NCI-H82 treated with DMSO at 0.1 percent for 48 hours (cell line): Measurements from ENCODE around the gene POMT1.
A peak's percentile ranks its signal among the peaks of the same experiment; 100 is the strongest.
"Not testable (repeated sequence)": the region's sequence is repeated elsewhere in the genome, so short reads cannot be mapped to it uniquely, and the experiment has no call there.

Experiments used
- DNase-seq: peaks from one replicate; lab custom pipeline; 2025; ENCODE audit not compliant: unreplicated experiment; lab: John Stamatoyannopoulos, UW

Gene POMT1

DNA sequence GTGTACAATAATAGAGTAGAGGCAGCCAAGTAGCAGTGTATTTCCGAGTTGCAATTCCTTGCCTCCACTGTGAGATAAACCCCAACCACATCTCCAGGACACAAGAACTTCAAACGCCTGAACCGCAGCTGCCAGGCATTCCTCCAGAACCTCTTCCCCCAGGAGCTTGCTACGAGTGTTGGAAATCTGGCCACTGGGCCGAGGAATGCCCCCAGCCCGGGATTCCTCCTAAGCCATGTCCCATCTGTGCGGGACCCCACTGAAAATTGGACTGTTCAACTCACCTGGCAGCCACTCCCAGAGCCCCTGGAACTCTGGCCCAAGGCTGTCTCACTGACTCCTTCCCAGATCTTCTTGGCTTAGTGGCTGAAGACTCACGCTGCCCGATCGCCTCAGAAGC is 46.5 kb downstream of the POMT1 start:
- DNase-seq, result not testable (repeated sequence)

DNA sequence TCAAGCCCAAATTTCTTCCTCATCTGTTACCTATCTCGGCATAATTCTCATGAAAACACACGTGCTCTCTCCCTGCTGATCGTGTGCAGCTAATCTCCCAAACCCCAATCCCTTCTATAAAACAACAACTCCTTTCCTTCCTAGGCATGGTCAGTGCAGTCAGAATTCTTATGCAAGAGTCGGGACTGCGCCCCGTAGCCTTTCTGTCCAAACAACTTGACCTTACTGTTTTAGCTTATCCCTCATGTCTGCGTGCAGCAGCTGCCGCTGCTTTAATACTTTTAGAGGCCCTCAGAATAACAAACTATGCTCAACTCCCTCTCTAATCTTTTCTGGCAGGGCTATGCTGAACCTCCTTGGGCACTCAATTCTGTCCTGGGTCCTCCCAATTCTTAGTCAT is 47.7 kb downstream of the POMT1 start:
- DNase-seq, result peak; percentile 9

DNA sequence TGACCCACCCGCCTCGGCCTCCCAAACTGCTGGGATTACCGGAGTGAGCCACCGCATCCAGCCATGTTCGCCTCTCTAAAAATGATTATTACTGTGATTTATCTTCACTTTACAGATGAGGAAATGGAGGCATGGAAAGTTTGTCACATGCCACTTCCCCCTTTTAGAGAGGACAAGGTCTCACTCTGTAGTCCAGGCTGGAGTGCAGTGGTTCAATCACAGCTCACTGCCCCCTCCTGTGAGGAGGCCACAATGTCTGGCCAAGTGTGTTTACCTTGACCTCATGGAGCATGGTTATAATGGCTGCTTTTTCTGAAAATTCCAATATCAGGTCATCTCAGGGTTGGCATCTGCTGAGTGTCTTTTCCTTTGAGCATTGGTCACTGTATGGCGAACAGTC is 49.3 kb downstream of the POMT1 start:
- DNase-seq, result no peak

DNA sequence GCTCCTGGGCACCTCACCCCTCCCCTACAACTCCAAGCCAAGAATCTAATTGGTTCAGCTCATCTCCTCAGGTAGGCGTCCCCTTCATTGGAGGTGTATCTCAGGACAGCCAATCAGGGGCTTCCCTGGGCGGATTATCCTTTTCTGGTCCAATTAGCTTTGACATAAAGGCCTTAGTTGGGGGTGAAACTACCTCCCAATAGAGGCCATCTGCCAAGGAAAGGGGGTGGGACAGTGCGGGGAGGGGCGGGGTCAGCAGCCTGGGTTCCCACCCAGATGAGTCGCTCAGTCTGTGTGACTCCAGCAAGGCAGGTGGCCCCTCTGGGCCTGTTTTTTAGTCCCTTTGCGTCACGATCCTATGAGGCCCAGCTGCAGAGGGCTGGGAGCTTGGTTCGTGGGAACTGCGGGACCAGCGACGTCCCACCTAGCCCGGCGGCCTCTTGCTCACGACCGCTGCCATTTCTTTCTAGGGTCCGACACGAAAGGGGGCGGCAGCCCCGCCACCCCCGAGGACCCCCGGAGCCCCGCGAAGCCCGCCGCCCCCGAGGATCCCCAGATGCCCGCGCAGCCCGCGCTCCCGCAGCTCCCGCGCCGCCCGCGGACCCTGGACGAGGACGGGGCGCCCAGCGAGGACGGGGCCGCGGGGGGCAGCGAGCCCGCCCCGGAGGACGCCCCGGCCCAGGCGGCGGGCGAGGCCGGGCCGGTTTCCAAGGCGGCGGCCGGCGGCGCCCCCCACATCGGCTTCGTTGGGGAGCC is 51.5 kb downstream of the POMT1 start:
- no peak for DNase-seq

DNA sequence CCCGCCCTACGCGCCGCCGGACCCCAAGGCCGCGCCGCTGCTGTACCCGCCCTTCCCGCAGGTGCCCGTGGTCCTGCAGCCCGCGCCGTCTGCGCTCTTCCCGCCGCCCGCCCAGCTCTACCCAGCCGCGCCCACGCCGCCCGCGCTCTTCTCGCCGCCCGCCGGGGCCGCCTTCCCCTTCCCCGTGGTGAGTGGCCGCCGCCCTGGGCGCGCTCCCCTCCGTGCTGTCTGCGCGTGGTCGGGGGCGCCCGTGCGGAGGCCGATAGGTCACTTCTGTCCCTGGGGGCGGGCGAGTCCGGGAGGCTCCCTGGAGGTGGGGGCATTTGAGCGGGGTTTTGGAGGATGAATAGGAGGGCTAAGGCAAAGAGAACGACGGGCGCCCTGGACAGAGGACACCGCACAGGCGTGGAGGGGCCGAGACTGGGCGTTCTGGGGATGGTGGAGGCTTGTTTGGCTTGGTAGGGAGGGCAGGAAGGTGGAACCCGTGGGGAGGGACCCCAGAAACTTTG is 52.2 kb downstream of the POMT1 start:
- no peak for DNase-seq

DNA sequence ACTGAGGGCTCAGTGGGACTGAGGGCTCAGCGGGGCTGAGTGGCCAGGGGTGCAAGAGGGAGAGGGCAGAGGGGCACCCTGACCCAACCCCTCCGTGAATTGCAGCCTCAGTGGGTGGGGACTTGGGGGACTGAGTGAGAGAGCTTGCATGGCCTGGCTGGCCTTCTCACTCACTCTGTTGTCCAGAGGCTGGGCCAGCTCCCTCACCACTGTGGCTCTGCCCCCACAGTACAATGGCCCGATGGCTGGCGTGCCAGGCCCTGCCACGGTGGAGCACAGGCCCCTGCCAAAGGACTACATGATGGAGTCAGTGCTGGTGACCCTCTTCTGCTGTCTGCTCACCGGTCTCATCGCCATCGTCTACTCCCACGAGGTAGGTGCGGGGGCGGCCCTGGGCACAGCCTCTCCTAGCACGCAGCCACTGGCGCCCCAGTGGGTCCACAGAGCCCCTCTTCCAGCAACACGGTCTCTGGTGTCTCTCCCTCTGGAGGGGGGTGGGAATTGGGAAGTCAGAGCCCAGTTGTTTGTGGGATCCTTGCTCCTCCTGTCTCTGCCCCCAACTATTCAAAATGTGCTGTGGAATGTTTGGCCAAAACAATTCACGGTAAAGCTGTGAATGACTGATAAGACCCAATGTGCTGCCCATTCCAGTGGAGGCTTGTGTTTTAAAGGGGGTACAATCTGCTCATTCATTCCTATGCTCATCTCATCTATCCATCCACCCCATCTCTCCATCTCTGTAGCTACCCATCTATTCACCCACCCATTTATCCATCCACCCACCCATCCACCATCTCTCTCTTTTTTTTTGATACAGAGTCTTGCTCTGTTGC is 53.3 kb downstream of the POMT1 start:
- DNase-seq, result no peak

DNA sequence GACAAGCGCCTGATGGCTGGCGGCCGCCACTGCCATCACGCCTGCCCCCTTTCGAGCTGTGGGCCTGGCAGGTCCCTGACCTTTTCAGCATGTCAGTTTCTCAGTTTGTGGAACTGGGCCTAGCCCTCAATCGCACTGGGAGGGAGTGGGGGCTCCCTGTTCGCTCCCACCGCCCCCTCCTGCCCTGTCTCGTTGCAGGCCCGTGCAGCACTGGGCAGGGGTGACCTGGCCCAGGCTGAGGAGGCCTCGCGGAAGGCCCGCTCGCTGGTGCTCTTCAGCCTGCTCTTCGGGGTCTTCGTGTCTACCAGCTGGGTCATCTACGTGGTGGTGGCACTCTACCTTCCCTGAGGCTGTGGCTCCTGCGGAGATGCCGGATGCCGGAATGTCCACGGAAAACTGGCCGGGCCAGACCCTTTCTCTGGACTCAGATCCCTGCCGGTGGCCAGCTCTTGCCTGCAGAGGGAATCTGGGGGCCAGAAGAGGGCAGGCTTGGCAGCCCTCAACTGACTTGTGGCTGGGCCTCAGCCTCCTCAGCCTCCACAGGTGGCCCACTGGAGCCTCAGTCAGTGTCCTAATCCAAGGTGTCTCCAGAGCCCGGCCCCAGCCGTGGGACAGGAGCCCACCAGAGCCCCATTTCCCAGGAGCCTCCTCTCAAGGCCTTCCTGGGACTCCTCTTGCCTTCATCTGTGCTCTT is 55.3 kb downstream of the POMT1 start:
- no peak for DNase-seq

DNA sequence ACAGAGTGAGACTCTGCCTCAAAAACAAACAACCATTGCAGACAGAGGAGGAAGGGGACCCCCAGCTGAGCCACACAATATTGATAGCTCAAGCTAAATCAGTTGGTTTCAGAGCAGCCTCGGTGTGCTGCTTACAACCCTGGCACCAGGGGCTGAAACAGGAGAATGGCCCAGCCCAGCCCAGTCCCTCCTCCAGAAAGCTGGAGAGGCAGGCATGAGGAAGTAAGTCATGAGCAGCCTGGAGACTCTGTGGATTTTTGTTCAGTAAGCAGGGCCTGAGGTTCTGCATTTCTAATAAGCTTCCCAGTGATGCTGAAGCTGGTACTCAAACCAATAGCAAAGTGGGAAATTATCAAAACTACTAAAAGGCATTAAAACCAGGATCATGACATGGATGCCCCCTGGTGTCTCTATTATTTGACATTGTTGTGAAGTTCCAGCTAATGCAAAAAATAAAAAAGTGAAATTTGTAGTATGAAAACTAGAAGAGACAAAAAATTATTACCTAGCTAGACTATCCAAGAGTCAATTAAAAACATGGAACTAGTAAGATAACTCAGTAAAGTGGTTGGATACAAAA is 56.8 kb downstream of the POMT1 start:
- no peak for DNase-seq

DNA sequence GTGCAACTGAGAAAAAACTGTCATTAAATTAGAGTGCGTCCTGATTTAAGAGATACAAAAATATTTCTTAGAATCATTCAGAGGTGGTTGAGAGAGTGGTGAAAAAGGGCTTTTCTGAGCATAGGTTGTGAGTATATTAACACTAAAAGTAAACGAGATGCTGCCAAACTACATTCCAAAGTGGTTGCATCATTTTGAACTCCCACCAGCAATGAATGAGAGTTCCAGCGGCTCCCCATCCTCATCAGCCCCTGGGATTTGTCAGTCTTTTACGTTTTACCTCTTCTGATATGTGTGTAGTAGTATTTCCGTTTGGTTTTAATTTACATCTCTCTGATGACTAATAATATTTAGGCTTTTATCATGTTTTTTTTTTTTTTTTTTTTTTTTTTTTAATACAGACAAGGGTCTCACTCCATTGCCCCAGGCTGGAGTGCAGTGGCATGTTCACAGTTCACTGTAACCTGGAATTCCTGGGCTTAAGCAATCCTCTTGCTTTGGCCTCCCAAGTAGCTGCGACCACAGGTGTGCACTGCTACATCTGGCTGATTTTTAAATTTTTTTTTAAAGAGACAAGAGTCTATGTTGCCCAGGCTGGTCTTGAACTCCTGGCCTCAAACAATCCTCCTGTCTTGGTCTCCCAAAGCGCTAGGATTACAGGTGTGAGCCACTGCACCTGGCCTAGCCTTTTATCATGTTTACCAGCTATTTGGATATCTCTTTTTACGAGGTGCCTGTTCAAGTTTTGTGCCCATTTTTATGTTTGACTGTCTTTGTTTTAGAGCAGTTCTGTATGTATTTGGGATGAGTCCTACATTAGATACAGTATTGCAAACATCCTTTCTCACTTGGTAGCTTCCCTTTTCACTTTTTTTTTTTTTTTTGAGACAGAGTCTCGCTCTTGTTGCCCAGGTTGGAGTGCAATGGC is 59.6 kb downstream of the POMT1 start:
- DNase-seq, result no peak

DNA sequence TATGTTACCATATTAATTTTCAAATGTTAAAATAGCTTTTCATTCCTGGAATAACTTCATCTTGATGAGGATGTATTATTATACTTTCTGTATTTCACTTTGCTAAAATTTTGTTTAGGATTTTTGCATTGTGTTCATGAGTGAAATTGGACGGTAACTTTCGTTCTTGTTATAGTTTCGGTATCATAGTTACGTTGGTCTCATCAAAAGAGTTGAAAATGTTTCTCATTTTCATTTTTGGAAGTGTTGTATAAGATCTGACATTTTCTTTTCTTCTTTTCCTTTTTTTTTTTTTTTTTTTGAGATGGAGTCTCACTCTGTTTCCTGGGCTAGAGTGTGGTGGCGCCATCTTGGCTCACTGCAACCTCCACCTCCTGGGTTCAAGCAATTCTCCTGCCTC is 62.7 kb downstream of the POMT1 start:
- no peak for DNase-seq

DNA sequence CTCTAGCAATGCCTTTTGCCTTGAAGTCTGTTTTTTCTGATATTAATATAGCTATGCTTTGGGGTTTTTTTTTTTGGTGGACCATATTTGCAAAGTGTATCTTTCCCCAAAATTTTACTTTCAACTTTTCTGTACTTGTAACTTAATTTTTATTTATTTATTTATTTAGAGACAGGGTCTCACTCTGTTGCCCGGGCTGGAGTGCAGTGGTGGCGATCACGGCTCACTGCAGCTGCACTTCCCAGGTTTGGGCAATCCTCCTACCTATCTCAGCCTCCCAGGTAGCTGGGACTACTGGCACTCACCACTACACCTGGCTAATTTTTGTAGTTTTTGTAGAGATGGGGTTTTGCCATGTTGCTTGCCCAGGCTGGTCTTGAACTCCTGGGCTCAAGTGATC is 63.4 kb downstream of the POMT1 start:
- DNase-seq, result no peak

DNA sequence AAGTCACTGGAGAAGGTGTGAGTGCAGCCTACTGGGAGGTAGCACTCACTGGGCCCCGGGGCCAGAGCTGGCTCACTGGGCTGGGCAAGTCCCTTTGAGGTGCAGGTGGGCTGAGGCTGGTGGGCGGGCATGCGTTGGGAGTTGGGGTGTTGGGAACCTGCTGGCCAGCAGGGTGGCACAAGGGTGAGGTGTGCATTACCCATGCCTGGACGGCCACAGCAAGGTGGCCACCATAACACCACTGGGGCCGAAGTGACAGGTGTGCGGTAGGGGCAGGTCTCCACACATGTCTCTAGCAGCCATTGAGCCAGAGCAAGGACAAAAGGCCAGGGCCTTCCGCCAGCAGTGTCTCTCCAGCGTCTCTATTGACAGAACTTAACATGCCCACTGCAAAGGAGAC is 65.2 kb downstream of the POMT1 start:
- no peak for DNase-seq
